Left lobe of liver (tissue), 2 donors: ENCODE measurements around the gene RNF187. TPM values are rescaled to one million over a fixed set of nuclear protein-coding genes. Genes with fewer than 3 reads are reported as not detected.

Experiments
- ATAC-seq: fragments of 200-7000 bp; cut with Tn5 transposase; one replicate; pipeline ENCODE4 v1.9.1; 2020; ENCODE audit warnings: mild to moderate bottlenecking, moderate library complexity
- DNase-seq: peaks from one replicate; pipeline ENCODE4 v3.0.0-alpha.2; 2020; ENCODE audit warnings: low spot score
- total RNA-seq: library from RNA; stranded (reverse); gene quantifications from one replicate; pipeline ENCODE4 v1.2.1, GENCODE V29; 2021
- donor health status: DM: no; HTN: no; CAD: no; lungs with moderate emphysema.
- donor health status: DM: no; HTN: yes; CAD: no.

RNF187 gene
- total RNA-seq, 1 donor from 2014 or later = 60.3 TPM

DNA sequence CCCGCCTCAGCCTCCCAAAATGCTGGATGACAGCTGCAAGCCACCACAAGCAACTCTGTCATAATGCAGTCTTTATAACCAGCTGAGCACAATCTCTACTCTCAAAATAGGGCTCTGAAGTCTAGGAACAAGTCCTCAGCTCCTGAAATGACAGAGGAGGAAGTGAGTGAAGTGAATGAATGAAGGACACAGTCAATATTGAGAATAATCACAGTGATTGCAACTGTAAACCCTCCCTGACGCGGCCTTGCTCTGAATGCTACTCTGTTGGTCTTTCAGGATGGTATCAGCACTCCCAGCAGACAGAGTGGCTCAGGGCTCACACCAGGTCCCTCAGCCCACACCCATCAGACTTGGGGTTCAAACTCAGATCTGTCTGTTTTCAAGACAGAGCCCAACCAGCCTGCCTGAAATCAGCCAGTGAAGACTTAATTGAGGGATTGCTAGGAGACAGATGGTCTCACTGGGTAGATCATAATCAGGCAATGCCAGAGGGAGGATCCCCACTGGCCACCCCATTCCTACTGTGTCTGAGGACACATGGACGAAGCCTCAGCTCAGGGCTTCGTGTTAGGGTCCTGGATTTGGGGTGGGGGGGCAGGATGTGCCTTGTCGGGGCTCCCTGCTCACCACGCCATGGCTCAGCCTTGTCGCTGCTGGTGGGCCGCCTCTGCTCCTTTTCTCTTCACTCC, 20.9 kb downstream of the RNF187 start:
- no peak for DNase-seq
- no peak for ATAC-seq

- ATAC-seq = no peak
- DNase-seq = no peak
Measured at GRCh38 chr1:228508840-228509415, 21.7 kb downstream of the RNF187 start.

DNA sequence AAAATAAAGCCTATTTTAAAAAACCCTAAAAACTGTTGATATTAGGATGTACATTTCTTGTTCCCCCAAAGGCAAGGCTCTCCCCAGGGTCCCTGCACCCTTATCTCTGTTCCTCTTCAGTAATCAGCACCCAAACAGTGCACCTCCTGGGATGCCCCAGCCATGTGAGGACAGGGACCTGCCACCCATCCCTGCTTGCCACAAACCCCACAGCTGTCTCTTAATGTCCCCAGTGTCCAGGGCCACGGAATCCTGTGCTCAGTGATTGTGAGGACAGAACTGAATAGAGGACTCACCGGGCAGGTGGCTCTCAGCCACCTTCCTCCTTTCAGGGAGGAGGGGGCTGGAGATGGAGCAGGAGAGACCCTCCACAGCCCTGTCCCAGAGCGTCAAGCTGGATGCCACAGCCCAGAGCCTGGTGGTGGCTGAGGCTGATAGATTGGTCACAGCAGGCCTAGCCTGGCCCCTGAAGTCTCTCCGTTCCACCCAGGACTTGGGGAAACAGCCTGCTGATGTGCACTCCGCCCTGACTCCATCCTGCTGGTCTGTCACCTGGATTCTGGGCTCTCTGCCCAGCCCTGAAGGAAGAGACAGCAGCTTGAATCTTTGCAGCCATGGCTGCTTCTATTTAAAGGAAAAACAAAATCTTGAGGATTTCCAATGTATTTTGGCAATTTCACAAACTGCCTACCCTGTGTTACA, 23.1 kb downstream of the RNF187 start:
- DNase-seq = no peak
- ATAC-seq = no peak

GRCh38 chr1:228510803-228511413, 23.7 kb downstream of the RNF187 start:
- ATAC-seq (no peak), DNase-seq (no peak)

DNA sequence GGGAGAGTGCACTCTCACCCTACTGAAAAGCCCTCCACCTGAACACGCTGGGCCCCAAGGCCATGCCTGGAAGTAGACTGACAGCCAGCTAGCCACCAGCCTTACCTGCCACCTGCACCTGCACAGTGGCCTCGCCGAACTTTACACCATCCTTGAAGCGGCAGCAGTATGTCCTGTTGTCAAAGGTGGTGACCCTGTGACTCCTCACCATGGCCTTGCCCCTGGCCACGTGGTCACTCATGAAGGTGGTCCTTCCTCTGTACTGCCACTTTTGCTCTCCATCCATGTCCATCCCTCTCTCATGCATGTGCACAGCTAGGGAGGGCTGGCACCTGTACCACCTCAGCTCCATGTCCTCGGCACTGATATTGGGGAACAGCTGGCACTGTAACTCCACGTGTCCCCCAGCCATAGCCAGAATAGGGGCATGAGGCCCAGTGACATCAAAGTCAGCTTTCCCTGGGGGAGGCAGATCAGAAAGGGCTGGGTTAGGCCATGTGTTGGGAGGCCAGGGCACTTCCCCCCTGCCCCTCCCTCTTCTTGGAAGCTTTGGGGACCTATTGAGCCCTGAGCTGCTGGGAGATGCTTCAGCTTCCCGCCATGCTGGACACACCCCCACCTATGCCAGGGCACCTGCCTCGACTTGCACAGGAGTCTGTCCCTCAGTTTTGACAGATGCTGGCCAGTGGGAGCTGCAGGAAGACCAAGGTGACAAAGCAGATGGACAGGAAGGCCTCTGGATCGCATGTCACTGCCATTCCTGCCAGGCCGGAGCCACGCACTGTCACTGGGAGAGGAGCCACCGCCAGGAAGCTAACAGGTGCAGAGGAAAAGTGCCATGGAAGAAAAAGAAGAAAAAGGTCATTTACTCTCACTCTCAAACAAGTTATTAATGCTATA, 24.6 kb downstream of the RNF187 start:
- ATAC-seq (no peak), DNase-seq (peak; percentile 37)

GRCh38 chr1:228512781-228513198, 25.6 kb downstream of the RNF187 start:
- ATAC-seq (no peak), DNase-seq (peak; percentile 16)

DNA sequence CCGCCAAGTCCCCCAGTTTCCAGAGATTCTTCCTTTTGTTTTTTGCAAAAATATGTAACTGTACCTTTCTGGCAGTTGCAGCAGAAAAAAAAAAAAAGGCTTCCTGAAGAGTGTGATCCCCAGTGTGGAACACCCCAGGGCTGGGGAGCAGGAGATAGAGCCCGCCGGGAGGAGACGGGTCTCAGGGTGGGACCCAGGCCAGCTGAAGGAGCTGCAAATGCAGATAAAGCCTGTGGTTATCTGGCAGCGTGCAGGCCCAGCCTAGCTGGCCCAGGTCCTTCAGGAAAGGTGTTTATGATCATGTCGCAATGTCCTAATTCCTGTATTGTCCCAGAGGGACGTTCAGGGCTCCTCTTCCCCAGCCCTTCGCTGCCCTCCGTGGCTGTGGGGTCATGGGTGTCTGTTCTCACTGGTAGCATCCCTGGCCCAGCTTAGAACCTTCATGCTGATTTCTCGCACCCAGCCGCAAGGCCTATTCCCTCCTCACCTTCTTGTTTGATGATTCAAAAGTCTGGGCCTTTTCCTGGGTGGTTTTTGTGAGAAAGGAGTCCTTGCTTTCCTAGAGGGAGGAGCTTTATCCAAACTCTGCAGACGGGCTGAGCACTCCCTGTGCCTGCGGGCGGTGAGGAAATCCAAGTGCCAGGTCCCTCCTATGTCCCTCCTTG, 26.2 kb downstream of the RNF187 start:
- ATAC-seq = no peak
- peak; percentile 29 for DNase-seq

- DNase-seq = peak; percentile 36
- ATAC-seq = no peak
Measured at GRCh38 chr1:228514421-228514820, 27.2 kb downstream of the RNF187 start.

GRCh38 chr1:228515200-228515834, 28.1 kb downstream of the RNF187 start:
- ATAC-seq = peak; percentile 66
- peak; percentile 28 for DNase-seq

DNA sequence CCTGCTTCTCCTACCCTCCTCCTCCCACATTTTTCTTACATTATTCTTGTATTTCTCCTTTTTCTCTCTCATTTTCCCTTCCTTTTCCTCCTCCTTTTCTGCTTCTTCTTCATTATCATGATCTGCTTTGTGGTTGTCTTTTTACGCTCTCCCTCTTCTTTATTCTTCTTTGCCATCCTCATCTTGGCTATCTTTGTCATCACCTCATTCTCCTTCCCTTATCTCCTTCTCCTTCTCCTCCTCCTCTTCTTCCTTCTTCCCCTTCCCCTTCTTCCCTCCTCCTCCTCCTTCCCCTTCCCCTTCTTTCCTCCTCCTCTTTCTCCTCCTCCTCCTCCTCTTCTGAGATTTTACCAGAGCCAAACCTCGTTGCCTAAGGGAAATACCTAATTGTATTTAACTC, 30.5 kb downstream of the RNF187 start:
- DNase-seq = no peak
- no peak for ATAC-seq

GRCh38 chr1:228527596-228527995, 40.4 kb downstream of the RNF187 start:
- DNase-seq (no peak), ATAC-seq (no peak)

DNA sequence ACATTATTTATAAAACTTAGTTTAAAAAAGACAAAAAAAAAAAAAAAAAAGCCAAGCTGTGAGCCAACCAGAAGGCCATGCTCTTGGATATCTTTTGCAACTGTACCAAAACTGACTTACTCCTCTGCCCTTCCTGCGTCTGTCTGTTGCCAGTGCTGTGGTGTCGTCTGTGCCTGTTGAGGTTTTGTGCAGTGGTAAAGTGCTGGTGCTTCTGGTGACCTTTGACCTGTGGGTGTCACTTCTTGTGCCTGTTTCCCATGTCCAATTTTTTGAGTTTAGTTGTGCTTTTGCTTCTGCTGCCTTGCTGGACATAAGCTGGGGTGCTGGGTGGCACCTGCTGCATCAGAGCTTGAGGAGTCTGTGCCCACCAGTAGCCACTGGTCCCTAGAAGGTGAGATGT, 41.4 kb downstream of the RNF187 start:
- DNase-seq (no peak), ATAC-seq (no peak)

DNA sequence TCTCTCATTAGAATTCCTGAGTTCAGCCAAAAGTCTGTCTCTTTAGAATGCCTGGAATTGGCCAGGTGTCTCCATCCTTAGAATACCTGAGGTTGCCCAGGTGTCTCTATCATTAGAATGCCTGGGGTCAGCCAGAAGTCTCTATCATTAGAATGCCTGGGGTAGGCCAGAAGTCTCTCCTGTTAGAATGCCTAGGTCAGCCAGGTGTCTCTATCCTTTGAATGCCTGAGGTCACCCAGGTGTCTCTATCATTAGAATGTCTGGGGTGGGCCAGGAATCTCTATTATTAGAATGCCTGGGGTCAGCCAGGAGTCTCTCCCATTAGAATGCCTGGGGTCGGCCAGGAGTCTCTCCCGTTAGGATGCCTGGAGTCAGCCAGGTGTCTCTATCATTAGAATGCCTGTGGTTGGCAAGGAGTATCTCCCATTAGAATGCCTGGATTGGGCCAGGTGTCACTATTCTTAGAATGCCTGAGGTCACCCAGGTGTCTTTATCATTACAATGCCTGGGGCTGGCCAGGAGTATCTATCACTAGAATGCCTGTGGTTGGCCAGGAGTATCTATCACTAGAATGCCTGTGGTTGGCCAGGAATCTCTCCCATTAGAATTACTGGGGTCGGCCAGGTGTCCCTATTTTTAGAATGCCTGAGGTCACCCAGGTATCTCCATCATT, 43.0 kb downstream of the RNF187 start:
- ATAC-seq = no peak
- no peak for DNase-seq

DNA sequence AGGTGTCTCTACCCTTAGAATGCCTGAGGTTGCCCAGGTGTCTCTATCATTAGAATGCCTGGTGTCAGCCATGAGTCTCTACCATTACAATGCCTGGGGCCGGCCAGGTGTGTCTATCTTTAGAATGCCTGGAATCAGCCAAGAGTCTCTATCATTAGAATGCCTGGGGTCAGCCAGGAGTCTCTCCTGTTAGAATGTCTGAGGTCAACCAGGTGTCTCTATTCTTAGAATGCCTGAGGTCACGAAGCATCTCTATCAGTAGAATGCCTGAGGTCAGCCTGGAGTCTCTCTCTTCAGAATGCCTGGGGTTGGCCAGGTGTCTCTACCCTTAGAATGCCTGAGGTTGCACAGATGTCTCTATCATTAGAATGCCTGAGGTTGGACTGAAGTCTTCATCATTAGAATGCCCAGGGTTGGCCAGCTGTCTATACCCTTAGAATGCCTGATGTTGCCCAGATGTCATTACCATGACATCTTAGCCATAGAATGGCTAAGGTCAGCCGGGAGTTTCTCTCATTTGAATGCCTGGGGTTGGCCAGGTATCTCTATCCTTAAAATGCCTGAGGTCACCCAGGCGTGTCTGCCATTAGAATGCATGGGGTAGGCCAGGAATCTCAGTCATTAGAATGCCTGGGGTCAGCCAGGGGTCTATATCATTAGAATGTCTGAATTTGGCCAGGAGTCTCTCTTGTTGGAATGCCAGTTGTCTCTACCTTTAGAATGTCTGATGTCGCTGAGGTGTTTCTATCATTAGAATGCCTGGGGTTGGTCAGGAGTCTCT, 44.0 kb downstream of the RNF187 start:
- DNase-seq (no peak), ATAC-seq (no peak)

GRCh38 chr1:228538831-228539230, 51.6 kb downstream of the RNF187 start:
- no peak for DNase-seq
- ATAC-seq = no peak

DNA sequence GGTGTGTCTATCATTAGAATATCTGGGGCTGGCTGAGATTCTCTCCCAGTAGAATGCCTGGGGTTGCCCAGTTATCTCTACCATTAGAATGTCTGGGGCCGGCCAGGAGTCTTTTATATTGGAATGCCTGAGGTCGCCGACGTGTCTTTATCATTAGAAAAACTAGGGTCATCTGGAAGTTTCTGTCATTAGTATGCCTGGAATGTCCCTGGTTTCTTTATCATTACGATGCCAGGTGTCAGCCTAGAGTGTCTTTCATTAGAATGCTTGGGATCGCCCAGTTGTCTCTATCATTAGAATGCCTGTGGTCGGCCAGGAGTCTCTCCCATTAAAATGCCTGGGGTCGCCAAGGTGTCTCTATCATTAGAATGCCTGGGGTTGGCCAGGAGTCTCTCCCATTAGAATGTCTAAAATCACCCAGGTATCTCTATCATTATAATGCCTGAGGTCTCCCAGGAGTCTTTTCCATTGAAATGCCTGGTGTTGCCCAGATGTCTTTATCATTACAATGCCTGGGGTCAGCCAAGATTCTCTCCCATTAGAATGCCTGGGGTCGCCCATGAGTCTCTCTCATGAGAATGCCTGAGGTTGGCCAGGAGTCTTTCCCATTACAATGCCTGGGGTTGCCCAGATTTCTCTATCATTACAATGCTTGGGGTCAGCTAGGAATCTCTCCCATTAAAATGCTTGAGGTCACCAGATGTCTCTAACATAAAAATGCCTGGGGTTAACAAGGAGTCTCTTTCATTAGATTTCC, 53.2 kb downstream of the RNF187 start:
- DNase-seq (no peak), ATAC-seq (no peak)

DNA sequence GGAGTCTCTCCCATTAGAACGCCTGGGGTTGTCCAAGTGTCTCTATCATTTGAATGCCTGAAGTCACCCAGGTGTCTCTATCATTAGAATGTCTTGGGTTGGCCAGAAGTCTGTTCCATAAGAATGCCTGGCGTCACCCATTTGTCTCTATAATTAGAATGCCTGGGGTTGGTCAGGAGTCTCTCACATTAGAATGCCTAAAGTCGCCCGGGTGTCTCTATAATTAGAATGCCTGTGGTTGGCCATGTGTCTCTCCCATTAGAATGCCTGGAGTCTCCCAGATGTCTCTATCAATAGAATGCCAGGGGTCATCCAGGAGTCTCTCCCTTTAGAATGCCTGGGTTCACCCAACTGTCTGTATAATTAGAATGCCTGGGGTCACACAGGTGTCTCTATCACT, 54.5 kb downstream of the RNF187 start:
- ATAC-seq (no peak), DNase-seq (no peak)

DNA sequence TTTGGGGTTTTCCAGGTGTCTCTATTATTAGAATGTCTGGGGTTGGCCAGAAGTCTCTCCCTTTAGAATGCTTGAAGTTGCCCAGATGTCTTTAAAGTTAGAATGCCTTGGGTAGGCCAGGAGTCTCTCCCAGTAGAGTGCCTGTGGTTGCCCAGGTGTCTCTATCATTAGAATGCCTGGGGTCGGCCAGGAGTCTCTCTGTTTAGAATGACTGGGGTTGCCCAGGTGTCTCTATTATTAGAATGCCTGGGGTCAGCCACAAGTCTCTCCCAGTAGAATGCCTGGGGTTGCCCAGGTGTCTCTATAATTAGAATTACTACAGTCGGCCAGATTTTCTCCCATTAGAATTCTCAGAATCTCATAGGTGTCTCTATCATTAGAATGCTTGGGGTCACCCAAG, 55.2 kb downstream of the RNF187 start:
- DNase-seq = no peak
- ATAC-seq = no peak
